OCI-LY7 (cell line): Measurements from ENCODE around the gene WDFY2. TPM values are rescaled to one million over a fixed set of nuclear protein-coding genes. Genes with fewer than 3 reads are reported as not detected.

Experiments used
- BruUV-seq: library from RNA; stranded (reverse); fragments of 400-500 nt; replicated peaks from 2 replicates; lab custom pipeline; 2021; lab: Mats Ljungman, UMichigan
- CTCF ChIA-PET: fragments of 300-600 bp; sonication (Branson Sonifier 250); formaldehyde crosslinking; loops from one replicate; lab custom pipeline; 2022; ENCODE audit warnings: antibody characterized with exemption; ENCODE audit not compliant: unreplicated experiment; lab: Charles Lee
- POLR2A ChIA-PET: fragments of 300-600 bp; sonication (Branson Sonifier 250); formaldehyde crosslinking; loops from one replicate; lab custom pipeline; 2022; ENCODE audit warnings: antibody characterized with exemption; lab: Charles Lee
- DNase-seq: peaks from one replicate; pipeline ENCODE4 v3.0.0-alpha.2; 2015; ENCODE audit warnings: low spot score
- H2AFZ ChIP-seq: fragments of 200-600 bp; sonication (generic), shearing (Covaris generic); 2 replicates; pipeline ENCODE4 v1.6.1; 2014; ENCODE audit warnings: mild to moderate bottlenecking, antibody characterized with exemption, low read length, moderate library complexity
- H3K27ac ChIP-seq: fragments of 200-600 bp; sonication (generic); 2 replicates; pipeline ENCODE4 v1.5.1; 2014; ENCODE audit warnings: mixed run types, low read depth, mild to moderate bottlenecking, moderate library complexity, low read length, inconsistent platforms; ENCODE audit not compliant: poor library complexity, severe bottlenecking
- H3K36me3 ChIP-seq: fragments of 200-600 bp; sonication (generic); 2 replicates; pipeline ENCODE4 v1.6.1; 2014; ENCODE audit warnings: mild to moderate bottlenecking, antibody characterized with exemption, low read length, moderate library complexity, mixed read lengths; ENCODE audit not compliant: insufficient read depth
- H3K4me1 ChIP-seq: fragments of 200-600 bp; sonication (generic); 2 replicates; pipeline ENCODE4 v1.5.1; 2014; ENCODE audit warnings: mild to moderate bottlenecking, low read length; ENCODE audit not compliant: insufficient read depth, poor library complexity, severe bottlenecking
- H3K4me2 ChIP-seq: fragments of 200-600 bp; sonication (generic); 2 replicates; pipeline ENCODE4 v1.6.1; 2014; ENCODE audit warnings: mild to moderate bottlenecking, low read length
- H3K4me3 ChIP-seq: fragments of 200-600 bp; sonication (generic); 2 replicates; pipeline ENCODE4 v1.5.1; 2014; ENCODE audit warnings: mild to moderate bottlenecking, low read depth, low read length; ENCODE audit not compliant: poor library complexity, severe bottlenecking
- H3K79me2 ChIP-seq: fragments of 200-600 bp; sonication (generic); 2 replicates; pipeline ENCODE4 v1.6.1; 2016; ENCODE audit warnings: low read depth, mild to moderate bottlenecking, low read length, moderate library complexity, mixed read lengths; ENCODE audit not compliant: insufficient read depth
- H3K9me2 ChIP-seq: fragments of 200-600 bp; sonication (generic); 2 replicates; pipeline ENCODE4 v1.6.1; 2016; ENCODE audit warnings: mild to moderate bottlenecking, low read length, mixed read lengths; ENCODE audit not compliant: insufficient read depth
- H3K9me3 ChIP-seq: fragments of 200-600 bp; sonication (generic); 2 replicates; pipeline ENCODE4 v1.6.1; 2014; ENCODE audit warnings: mild to moderate bottlenecking, mixed run types, low read length, mixed read lengths
- H4K20me1 ChIP-seq: fragments of 200-600 bp; sonication (generic); 2 replicates; pipeline ENCODE4 v1.6.1; 2014; ENCODE audit warnings: mild to moderate bottlenecking, antibody characterized with exemption, low read length, moderate library complexity, mixed read lengths; ENCODE audit not compliant: insufficient read depth
- EZH2phosphoT487 ChIP-seq: fragments of 200-600 bp; sonication (generic); IDR thresholded peaks from 2 replicates; pipeline ENCODE4 v1.6.1; 2018; ENCODE audit warnings: low read depth, borderline replicate concordance, mild to moderate bottlenecking, mixed run types, antibody characterized with exemption, low read length, moderate library complexity, mixed read lengths
- intact Hi-C: fragments of 100-400 bp; cut with micrococcal nuclease; formaldehyde crosslinking; loops from one replicate; pipeline ENCODE4 v1.10.0; 2022; ENCODE audit not compliant: unreplicated experiment
- total RNA-seq, 2 experiments: library from RNA; depleted of rRNA in 1 of 2; stranded (reverse); fragments of >200 nt in 1 of 2; shearing (Covaris generic) in 1 of 2; gene quantifications; 2 replicates each; pipeline ENCODE4 v1.2.3, GENCODE V29; 2014 to 2022
- TF ChIP-seq, protein P1 (sequence below): fragments of 200-600 bp; sonication (generic); conservative IDR thresholded peaks from 2 replicates; pipeline ENCODE4 v1.5.1; 2014; ENCODE audit warnings: mild to moderate bottlenecking, antibody characterized with exemption, low read length, moderate library complexity, mixed read lengths

The WDFY2 gene
- total RNA-seq, 2 experiments from 2014 or later, result 6.4 to 18.1 TPM

DNA sequence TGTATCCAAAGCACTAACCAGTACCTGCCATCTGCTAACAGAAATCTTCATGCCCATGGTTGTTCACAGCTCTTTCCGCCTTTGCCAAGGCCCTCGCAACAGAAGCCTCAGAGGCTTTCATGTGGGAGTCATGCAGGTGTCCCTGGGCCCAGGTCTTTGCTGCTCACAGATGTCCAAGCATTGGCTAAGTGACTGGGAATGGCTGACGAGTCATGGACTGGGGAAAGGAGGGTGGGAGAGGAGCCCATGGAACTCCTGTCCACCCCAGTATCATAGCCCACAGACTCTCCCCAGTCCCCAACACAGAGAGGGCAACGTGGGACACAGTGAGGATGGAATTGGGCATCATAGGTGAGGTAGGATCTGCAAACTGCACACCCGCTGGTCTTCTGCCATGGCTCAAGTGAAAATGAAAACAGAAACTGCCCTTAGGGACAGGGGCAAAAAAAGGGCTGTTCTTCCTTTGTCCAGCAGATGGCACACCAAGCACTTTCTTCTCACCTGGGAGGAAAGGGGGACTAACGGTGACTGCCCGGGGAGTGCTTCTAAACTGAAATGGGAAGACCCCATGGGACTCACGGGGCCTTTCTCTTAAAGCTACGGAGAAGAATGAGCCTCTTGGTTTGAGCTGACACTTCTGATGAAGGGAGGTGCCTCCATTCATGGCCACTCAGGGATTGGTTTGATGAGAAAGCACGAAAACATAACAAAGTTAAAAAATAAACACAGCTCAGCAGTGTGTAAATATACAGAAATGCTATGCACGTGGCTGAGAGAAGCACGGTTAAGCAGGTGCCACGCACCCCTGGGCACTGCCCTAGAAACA lies 230.8 kb downstream of the WDFY2 start:
- Histone ChIP-seq H3K9me2 (no peaks in the 10 kb centered on the region), H3K4me2 (peak overlapping the region; percentile 79), H4K20me1 (no peaks in the 10 kb centered on the region), H3K36me3 (no peaks in the 10 kb centered on the region), H3K9me3 (no peaks in the 10 kb centered on the region), H3K4me3 (peak overlapping the region; percentile 47), H2AFZ (peak overlapping the region; percentile 87), H3K4me1 (peaks cover 82% of the 10 kb centered on the region), H3K79me2 (no peaks in the 10 kb centered on the region), H3K27ac (peak overlapping the region; percentile 39)
- ChIA-PET CTCF (interaction anchor here (0.6 to 5.0 kb wide), 8 partner anchors 12 to 592 kb away, joined by 3 to 79 read pairs (median 5); partner anchors contain the start of gene TMEM272), POLR2A (interaction anchor here (0.6 to 8.1 kb wide), 8 partner anchors 10 to 361 kb away, joined by 3 to 147 read pairs (median 6); partner anchors contain the start of gene INTS6)
- TF ChIP-seq, protein P1, sequence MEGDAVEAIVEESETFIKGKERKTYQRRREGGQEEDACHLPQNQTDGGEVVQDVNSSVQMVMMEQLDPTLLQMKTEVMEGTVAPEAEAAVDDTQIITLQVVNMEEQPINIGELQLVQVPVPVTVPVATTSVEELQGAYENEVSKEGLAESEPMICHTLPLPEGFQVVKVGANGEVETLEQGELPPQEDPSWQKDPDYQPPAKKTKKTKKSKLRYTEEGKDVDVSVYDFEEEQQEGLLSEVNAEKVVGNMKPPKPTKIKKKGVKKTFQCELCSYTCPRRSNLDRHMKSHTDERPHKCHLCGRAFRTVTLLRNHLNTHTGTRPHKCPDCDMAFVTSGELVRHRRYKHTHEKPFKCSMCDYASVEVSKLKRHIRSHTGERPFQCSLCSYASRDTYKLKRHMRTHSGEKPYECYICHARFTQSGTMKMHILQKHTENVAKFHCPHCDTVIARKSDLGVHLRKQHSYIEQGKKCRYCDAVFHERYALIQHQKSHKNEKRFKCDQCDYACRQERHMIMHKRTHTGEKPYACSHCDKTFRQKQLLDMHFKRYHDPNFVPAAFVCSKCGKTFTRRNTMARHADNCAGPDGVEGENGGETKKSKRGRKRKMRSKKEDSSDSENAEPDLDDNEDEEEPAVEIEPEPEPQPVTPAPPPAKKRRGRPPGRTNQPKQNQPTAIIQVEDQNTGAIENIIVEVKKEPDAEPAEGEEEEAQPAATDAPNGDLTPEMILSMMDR, result peak; percentile 96
- TF ChIP-seq EZH2phosphoT487, result no peak
- intact Hi-C loops, result loop anchor here (1.0 to 5.0 kb wide), 5 partner anchors 17 to 642 kb away; partner anchors contain the start of gene CKAP2
- DNase-seq, result peak; percentile 90
- no TSS peak for BruUV-seq

DNA sequence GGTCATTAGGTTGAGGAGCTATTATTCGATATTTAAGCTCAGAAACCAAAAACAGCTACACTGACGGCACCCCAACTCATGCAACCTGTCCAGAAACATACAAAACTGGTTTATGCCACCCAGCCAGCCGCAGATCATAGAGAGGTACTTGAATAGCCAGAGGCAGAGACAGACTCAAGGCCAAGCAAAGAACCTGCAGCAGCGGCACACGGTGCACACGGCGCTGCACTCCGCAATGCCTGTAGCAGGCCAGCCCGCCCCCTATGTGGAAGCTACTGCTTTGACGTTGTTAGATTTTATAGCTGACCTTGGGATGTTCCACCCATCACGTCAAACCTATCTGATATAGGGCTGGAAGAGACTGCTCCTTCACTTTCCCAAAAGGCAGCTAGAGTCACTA lies 231.6 kb downstream of the WDFY2 start:
- intact Hi-C loops, result loop anchor here (1.0 to 5.0 kb wide), 4 partner anchors 16 to 311 kb away; no protein-coding TSS in a partner anchor
- H3K4me2 ChIP-seq, result peak overlapping the region; percentile 79
- H3K79me2 ChIP-seq, result no peaks in the 10 kb centered on the region
- DNase-seq, result no peak
- H3K36me3 ChIP-seq, result no peaks in the 10 kb centered on the region
- no peak overlapping the region for H3K4me3 ChIP-seq
- H3K27ac ChIP-seq, result no peak overlapping the region
- no peaks in the 10 kb centered on the region for H4K20me1 ChIP-seq
- no TSS peak for BruUV-seq
- POLR2A ChIA-PET, result interaction anchor here (0.6 to 8.1 kb wide), 7 partner anchors 9 to 531 kb away, joined by 3 to 147 read pairs (median 6); partner anchors contain the start of gene INTS6
- H3K9me3 ChIP-seq, result no peaks in the 10 kb centered on the region
- peak overlapping the region; percentile 87; the same call in 1 of the 2 replicates for H2AFZ ChIP-seq
- H3K9me2 ChIP-seq, result no peaks in the 10 kb centered on the region
- no peak for TF ChIP-seq EZH2phosphoT487
- TF ChIP-seq, protein P1, result no peak
- H3K4me1 ChIP-seq, result peaks cover 83% of the 10 kb centered on the region
- CTCF ChIA-PET, result interaction anchor here (0.6 to 5.0 kb wide), 6 partner anchors 12 to 378 kb away, joined by 4 to 79 read pairs (median 6); partner anchors contain the start of gene TMEM272
